GM13977 (cell line): ENCODE measurements around the gene LRP1B.

Source experiments
- DNase-seq: peaks from one replicate; pipeline ENCODE4 v3.0.0; 2012; ENCODE audit warnings: low spot score
- CTCF ChIP-seq: IDR thresholded peaks from 2 replicates; pipeline ENCODE4 v1.5.1; 2012; ENCODE audit warnings: mild to moderate bottlenecking, control low read depth; ENCODE audit not compliant: insufficient read depth; ENCODE audit errors: extremely low read depth, missing control alignments
- in situ Hi-C: fragments of 300-500 bp; cut with MboI; formaldehyde crosslinking; loops from one replicate; pipeline ENCODE4 v1.12.0; 2022; ENCODE audit warnings: low sequenced_read_pairs, low pct_unique_long_range_greater_than_20kb, mixed read lengths, inconsistent platforms; ENCODE audit not compliant: unreplicated experiment

The LRP1B gene

DNA sequence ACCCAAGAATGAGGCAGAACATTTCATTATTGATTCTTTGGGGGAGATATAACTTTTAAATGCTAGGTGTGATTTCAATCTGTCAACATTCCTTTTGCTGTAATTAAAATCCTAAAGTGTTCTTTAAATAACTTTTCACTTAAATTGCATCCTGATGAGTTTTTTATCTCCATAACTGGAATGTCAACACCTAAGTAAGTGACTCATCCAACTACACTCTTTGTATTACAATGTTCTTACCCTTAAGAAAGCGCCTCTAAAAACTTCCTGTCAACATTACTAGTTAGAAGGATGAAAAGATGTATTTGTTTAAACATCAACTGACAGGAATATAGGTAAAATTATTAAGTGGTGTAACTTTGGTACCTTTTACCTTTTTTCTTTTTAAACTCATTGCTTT lies 1657.0 kb downstream of the LRP1B start:
- no peak for DNase-seq
- TF ChIP-seq CTCF = no peak
- in situ Hi-C loops = no loop called here

- TF ChIP-seq CTCF = no peak
- DNase-seq = no peak
- in situ Hi-C loops = no loop called here
Measured at GRCh38 chr2:140472676-140473075, 1658.1 kb downstream of the LRP1B start.

DNA sequence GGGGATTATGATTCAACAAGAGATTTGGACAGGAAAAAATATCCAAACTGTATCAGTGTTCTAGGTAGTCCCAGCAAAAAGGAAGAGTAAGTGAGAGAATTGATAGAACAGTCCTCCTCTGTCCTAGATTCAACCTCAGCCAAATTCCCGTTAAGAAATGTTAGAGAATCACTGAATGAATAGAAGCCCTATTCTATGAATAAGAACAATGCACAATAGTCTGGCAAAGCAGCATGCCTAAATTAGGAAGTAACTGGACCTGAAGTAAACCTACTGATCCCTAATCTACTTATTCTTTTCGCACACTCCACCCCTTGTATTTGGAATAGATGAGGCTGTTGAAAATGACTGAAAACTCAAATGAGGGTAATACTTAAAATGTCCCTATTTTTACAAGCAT lies 1665.5 kb downstream of the LRP1B start:
- no peak for DNase-seq
- in situ Hi-C loops = no loop called here
- TF ChIP-seq CTCF = no peak

DNA sequence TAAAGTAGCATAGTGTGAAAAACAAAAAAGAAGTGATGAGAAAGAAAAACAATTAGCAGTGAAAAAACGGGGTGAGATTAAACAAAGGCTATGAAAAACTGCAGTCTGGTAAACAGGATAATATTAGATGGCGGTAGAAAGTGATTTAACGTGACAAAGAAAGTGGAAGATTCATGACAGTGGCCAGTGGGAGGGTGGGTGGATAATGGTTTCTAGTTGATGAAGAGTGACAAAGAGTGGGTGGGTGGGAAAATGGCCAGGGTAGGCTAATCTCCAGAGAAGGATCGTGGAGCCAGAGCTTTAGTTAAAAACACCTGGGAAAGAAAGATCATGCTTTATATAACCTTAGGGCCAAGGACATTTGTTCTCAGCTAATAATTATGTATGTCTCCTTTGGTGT lies 1667.8 kb downstream of the LRP1B start:
- TF ChIP-seq CTCF = no peak
- in situ Hi-C loops = no loop called here
- DNase-seq = no peak

GRCh38 chr2:140457483-140457882 lies 1673.3 kb downstream of the LRP1B start:
- TF ChIP-seq CTCF = no peak
- no peak for DNase-seq
- in situ Hi-C loops = no loop called here

GRCh38 chr2:140455315-140455714 lies 1675.5 kb downstream of the LRP1B start:
- no peak for TF ChIP-seq CTCF
- DNase-seq = no peak
- in situ Hi-C loops = no loop called here

DNA sequence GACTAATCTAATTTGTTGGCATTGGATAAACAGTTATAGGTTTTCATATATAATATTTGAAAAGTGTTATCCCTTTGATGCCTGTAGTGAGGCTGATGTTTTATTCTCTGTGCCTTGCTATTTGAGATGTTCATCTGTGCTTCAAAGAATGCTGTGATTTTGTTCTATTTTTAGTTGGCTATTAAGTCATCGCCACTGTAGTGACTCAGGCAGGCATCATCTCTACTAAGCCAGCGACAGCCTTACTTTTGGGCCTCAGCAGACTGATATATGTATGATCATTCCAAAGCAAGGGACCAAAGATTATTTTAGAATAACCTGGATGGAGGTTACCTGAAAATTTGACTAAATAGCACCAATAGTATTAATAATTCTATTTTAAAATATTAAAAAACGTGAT lies 1676.1 kb downstream of the LRP1B start:
- TF ChIP-seq CTCF = no peak
- in situ Hi-C loops = no loop called here
- no peak for DNase-seq
